Lung (tissue), 12 donors: ENCODE results near the gene DMPK. TPM values are rescaled to one million over a fixed set of nuclear protein-coding genes. Genes with fewer than 3 reads are reported as not detected.

Experiments
- ATAC-seq: fragments of 200-7000 bp; cut with Tn5 transposase; one replicate; pipeline ENCODE4 v1.9.1; 2020; ENCODE audit warnings: moderate number of reproducible peaks; ENCODE audit not compliant: insufficient read depth, low FRiP score
- DNase-seq, 3 donors: peaks; one replicate each; pipeline ENCODE4 v3.0.0-alpha.2; 2013 to 2017
- H3K27ac ChIP-seq, 2 donors: one replicate each; pipeline ENCODE4 v1.5.1; 2013; ENCODE audit warnings: mild to moderate bottlenecking in 2 of 2, moderate library complexity in 2 of 2, control low read depth in 1 of 2, inconsistent platforms in 1 of 2, low read depth in 1 of 2, low read length in 1 of 2
- H3K27me3 ChIP-seq, 3 donors: one replicate each; pipeline ENCODE4 v1.5.1; 2013; ENCODE audit warnings: low read length in 2 of 3; ENCODE audit not compliant: control insufficient read depth in 3 of 3, insufficient read depth in 3 of 3
- H3K36me3 ChIP-seq, 4 donors: one replicate each; pipeline ENCODE4 v1.5.1; 2013; ENCODE audit warnings: low read length in 4 of 4, mild to moderate bottlenecking in 1 of 4, moderate library complexity in 1 of 4; ENCODE audit not compliant: control insufficient read depth in 4 of 4, insufficient read depth in 4 of 4
- H3K4me1 ChIP-seq, 5 donors: one replicate each; pipeline ENCODE4 v1.5.1; 2013; ENCODE audit warnings: low read length in 5 of 5, mild to moderate bottlenecking in 2 of 5, moderate library complexity in 1 of 5; ENCODE audit not compliant: control insufficient read depth in 5 of 5, insufficient read depth in 5 of 5
- H3K4me3 ChIP-seq: one replicate; pipeline ENCODE4 v1.5.1; 2013; ENCODE audit warnings: mild to moderate bottlenecking, control low read depth, moderate library complexity
- H3K9ac ChIP-seq, 2 donors: one replicate each; pipeline ENCODE4 v1.5.1; 2013; ENCODE audit warnings: low read length in 2 of 2, control low read depth in 1 of 2; ENCODE audit not compliant: insufficient read depth in 1 of 2
- H3K9me3 ChIP-seq, 4 donors: one replicate each; pipeline ENCODE4 v1.5.1; 2013; ENCODE audit warnings: low read length in 3 of 4, mild to moderate bottlenecking in 1 of 4, moderate library complexity in 1 of 4; ENCODE audit not compliant: control insufficient read depth in 4 of 4, insufficient read depth in 3 of 4
- CTCF ChIP-seq: IDR thresholded peaks from 2 replicates; pipeline ENCODE4 v1.5.1; 2012; ENCODE audit warnings: mild to moderate bottlenecking; ENCODE audit errors: control extremely low read depth, extremely low read depth
- WGBS, 2 donors: extraction: QIAGEN DNeasy Blood & Tissue Kit; methylation state at CpG; one replicate each; pipeline ENCODE4 v1.1.7; 2013; 5-methylcytosine and 5-hydroxymethylcytosine counted together
- polyA plus RNA-seq, 2 donors: library from polyadenylated mRNA; stranded (reverse); fragments of 200-250 nt; gene quantifications; one replicate each; pipeline ENCODE4 v1.2.1, GENCODE V29; 2013
- total RNA-seq, 2 donors: library from RNA; depleted of rRNA in 1 of 2; stranded (reverse); fragments of >200 nt in 1 of 2; gene quantifications; one replicate each; pipeline ENCODE4 v1.2.1, GENCODE V29; 2014 to 2021
- donor health status: control.
- donor health status: control.
- donor health status: Bipolar disorder and iron deficiency.
- donor health status: healthy.
- donor health status: DM: yes; HTN: yes; CAD: no.

DMPK gene
- total and polyA plus RNA-seq, 4 donors = 32.4 to 70.4 (median 40.4) TPM

GRCh38 chr19:45789035-45789786 is 6.9 kb upstream of the DMPK start:
- Histone ChIP-seq H3K36me3 (peaks cover 0 to 35% (median 11%) of the 10 kb centered on the region in 4 donors), H3K27ac (peak overlapping the region in 1 of 2 donors; percentile 34), H3K27me3 (no peaks in the 10 kb centered on the region), H3K9me3 (peaks cover 0 to 2% (median 0%) of the 10 kb centered on the region in 4 donors), H3K4me1 (peaks cover under 1 to 16% (median 7%) of the 10 kb centered on the region in 5 donors), H3K9ac (no peak overlapping the region), H3K4me3 (no peak overlapping the region)
- no peak for DNase-seq
- ATAC-seq = no peak
- 95 to 96% methylated on average over 15 of the region's 15 CpGs for WGBS, 2 donors
- TF ChIP-seq CTCF = no peak

- Histone ChIP-seq H3K27me3 (no peaks in the 10 kb centered on the region), H3K27ac (no peak overlapping the region), H3K4me1 (peaks cover 3 to 15% (median 11%) of the 10 kb centered on the region in 5 donors), H3K9ac (no peak overlapping the region), H3K4me3 (no peak overlapping the region), H3K9me3 (peaks cover 0 to 2% (median 0%) of the 10 kb centered on the region in 4 donors), H3K36me3 (peaks cover 0 to 35% (median 11%) of the 10 kb centered on the region in 4 donors)
- 95% methylated on average over 20 to 21 of the region's 21 CpGs for WGBS, 2 donors
- no peak for DNase-seq
- no peak for ATAC-seq
- no peak for TF ChIP-seq CTCF
Observed at GRCh38 chr19:45786533-45786894, 4.2 kb upstream of the DMPK start.

- DNase-seq = no peak
Observed at GRCh38 chr19:45785781-45786532, 3.7 kb upstream of the DMPK start.

More at GRCh38 chr19:45785781-45786532, 3.7 kb upstream of the DMPK start:
- TF ChIP-seq CTCF = no peak
- Histone ChIP-seq H3K36me3 (peaks cover 0 to 35% (median 11%) of the 10 kb centered on the region in 4 donors), H3K9me3 (peaks cover 0 to 2% (median 0%) of the 10 kb centered on the region in 4 donors), H3K4me1 (peaks cover 0 to 15% (median 11%) of the 10 kb centered on the region in 5 donors), H3K9ac (no peak overlapping the region), H3K27ac (peak overlapping the region in 1 of 2 donors; percentile 96), H3K27me3 (no peaks in the 10 kb centered on the region), H3K4me3 (no peak overlapping the region)
- WGBS, 2 donors = 94 to 96% methylated on average over 56 to 57 of the region's 57 CpGs
- ATAC-seq = no peak
